Stimulated activated naive CD4-positive, alpha-beta T cell (primary cell): ENCODE measurements around the gene MRI1.

Source experiments
- DNase-seq, 6 experiments: peaks; one replicate each; lab custom pipeline; 2025; lab: John Stamatoyannopoulos, UW

The MRI1 gene

DNA sequence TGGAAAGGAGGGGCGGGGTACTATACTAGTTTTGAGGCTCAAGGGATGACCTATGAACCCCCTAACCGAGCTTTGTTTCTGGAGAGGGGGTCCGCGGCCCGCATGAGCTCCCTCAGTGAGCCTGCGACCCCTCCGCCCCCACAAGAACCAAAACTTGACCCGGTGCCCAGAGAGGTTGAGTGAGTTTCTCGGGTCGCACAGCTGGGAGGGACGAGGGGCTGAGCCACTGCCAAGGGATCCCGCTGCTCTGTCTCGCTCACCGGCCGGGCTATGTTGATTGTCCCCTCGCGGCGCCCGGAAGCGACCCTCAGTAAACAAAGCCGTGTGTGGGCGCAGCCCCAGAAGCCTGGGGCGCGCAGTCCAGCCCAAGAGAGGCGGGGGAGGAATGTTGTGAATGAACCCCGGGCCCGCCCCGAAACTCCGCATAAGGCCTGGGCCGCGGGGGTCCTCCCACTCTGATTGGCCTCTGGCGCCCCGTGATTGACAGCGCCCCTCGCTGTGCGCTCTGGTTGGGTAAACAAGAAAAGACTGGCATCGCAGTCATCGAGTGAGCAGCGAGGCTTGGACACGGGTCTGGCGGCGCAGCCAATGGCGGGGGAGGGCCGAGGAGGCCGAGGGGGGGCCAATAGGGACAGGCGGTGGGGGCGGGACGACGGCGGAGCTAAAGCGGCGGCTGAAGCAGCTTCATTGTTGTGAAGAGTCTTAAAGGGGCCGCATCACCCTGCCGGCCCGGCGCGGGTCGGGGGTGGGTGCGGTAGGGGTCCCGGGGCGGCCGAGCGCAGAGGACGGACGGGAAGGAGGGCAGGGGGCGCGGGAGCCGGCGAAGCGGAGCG is 30.7 kb downstream of the MRI1 start, which contains the start of gene ZSWIM4:
ZSWIM4 (plus strand) TSS at position 687 of the 833 bp plus-strand sequence. CDS start 206 bp downstream, outside the sequence.
- DNase-seq: peak; percentile 67 to 89 (median 78)

DNA sequence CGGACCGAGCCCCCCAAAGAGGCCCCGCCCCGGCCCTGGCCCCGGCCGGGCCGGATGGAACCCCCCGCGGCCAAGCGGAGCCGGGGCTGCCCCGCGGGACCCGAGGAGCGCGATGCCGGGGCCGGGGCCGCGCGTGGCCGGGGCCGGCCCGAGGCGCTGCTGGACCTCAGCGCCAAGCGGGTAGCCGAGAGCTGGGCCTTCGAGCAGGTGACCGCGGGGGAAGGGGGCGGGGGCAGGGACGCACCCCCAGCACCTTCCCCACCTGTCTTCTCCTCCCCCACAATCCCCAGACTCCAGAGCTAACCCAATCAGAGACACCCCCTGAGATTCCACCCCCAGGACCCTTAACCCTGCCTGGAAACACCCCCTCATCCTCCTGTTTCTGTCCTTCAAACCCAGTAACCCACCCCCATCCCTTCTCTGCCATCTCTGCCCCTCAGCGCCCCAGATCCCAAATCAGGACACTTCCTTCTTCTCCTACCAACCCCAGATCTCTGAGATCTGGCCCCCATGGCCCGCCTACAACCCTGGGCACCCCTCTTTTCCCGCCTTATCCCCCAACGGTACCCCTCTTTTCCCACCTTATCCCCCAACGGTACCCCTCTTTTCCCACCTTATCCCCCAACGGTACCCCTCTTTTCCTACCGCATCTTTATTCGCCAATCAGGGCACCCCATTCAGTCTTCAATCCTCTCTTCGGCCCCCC is 31.4 kb downstream of the MRI1 start:
- no peak for DNase-seq

DNA sequence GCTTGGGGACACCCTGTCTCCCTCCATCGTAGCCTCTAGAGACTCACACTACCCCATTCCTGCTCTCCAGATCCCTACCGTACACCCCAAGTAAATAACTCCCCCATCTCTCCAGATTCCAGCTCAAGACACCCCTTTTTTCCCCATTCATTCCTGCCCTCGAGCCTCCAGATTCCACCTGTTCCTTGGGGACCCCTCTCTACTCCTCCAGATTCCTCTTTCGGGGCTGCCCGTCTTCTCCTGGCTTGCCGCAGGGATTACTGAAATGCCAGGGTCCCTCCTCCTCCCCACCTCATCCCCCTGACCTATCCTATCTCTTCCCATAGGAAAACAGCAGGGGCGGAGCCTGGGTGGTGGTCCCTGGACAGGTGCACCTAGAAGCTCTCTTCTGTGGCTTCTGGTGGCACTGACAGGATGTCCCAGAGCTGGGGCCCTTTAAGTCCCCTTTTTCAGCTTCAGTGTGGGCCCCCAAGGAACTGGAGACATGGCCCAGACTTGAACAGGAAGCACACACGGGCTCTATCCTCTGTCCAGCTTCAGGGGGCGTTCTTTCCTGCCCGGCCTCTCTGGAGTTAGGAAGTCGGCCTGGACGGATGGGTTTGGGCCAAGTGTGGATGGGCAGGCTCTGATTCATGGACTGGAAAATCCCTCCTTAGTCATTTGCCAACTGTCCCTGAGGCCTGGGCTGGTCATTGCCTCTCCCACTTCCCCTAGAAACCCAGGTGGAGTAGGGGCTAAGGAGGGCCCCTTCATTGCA is 32.2 kb downstream of the MRI1 start:
- DNase-seq: no peak

DNA sequence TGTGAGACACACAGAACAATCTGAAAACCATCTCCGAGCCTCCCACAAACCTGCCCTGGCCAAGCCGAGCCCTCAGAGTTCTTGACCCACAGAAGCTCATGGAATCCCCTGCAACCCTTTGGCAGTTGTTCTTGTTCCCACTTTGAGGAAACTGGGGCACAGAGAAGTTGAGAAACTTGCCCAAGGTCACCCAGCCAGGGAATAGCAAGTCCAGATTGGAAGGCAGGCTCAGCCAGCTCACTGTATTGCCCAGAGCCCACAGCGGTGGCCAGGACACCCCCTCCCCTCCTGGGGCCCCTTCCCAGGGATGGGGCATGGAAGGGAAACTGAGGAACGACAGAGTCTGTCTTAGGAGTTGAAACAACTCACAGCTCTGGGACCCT is 32.7 kb downstream of the MRI1 start:
- no peak for DNase-seq

DNA sequence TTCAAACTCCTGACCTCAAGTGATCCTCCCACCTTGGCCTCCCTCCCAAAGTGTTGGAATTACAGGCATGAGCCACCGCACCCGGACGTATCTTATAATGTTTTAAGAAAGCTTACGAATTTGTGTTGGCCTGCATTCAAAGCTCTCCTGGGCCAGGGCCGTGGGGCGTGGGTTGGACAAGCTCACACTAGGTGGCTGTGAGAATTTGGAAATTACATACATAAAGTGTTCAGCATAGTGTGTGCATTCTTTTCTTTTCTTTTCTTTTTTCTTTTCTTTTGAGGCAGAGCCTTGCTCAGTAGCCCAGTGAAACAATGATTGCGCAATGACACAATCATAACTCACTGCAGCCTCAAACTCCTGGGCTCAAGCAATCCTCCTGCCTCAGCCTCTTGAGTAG is 33.5 kb downstream of the MRI1 start:
- DNase-seq: no peak

DNA sequence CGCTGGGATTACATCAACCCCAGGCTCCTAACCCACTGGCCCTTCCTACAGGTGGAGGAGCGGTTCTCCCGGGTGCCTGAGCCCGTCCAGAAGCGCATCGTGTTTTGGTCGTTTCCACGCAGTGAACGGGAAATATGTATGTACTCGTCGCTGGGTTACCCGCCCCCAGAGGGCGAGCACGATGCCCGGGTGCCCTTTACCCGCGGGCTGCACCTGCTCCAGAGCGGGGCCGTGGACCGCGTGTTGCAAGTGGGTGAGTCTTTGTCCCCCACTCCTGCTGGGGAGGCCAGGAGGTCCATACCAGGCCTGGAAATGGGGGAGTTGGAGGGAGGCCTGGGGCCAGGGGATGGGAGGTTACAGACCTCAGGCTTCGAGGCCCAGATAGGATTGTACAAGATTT is 35.3 kb downstream of the MRI1 start:
- DNase-seq: no peak

DNA sequence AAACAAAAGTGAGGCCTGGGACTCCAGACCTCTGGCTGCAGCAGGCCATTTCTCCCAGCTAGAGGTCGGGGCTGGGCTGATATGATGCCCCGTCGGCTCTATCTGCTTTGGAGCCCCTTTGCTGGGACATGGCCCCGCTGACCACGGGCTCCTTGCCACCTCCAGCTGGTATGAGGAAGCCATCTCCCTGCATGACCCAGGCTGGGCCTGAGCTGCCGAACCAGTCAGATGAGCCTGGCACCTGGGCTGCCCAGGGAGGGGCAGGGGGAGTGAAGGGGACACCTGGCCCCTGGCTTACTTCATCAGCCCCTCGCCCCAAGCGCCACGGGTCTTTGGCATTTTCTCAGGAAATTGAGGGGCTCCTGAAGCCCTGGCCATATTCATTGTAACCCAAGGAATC is 38.7 kb downstream of the MRI1 start:
- DNase-seq: no peak

DNA sequence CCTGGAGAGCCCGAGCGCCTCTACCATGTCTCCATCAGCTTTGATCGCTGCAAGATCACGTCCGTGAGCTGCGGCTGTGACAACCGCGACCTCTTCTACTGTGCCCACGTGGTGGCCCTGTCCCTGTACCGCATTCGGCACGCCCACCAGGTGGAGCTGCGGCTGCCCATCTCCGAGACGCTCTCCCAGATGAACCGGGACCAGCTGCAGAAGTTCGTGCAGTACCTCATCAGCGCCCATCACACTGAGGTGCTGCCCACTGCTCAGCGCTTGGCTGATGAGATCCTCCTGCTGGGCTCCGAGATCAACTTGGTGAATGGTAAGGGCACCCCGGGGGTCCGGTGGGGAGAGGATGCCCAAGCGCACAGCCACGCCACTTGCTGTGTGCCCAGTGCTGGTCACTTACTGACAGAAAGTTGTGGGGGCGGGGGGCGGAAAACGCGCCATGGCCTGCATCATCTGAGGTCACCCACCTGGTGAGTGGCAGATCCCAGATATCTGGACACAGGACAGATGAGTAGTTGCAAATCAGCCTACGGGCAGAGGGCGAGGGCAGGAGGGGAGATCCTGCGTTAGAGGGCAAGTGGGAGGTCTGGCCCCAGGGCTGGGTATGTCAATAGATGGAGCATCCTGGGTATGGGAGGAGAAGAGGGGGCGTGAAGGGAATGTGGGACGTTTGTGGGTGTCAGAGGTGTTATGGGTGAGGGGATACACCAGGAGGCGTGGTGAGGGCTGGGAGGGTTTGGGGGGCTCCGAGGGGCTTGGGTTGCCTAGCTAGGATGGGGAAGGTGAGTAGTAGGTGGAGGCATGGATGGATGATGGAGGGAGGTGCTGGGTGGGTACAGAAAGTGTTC is 40.7 kb downstream of the MRI1 start:
- no peak for DNase-seq

DNA sequence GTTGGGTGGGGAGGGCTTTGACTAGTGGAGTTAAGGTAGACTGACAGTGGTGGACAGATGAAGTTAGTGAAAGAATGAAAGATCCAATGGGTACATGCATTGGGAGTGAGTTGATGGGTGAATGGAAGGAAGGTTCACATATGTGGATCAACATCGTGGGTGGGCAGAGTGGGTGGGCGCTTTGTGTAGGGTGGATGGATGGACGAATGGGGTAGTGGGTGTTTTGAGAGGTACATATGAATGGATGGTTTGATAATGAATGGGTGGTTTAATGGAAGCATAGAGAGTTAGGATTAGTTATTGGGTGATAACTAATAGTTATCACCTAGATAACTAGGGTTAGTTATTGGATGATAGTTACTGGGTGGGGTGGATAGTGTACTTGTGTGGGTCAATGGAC is 42.4 kb downstream of the MRI1 start:
- no peak for DNase-seq

DNA sequence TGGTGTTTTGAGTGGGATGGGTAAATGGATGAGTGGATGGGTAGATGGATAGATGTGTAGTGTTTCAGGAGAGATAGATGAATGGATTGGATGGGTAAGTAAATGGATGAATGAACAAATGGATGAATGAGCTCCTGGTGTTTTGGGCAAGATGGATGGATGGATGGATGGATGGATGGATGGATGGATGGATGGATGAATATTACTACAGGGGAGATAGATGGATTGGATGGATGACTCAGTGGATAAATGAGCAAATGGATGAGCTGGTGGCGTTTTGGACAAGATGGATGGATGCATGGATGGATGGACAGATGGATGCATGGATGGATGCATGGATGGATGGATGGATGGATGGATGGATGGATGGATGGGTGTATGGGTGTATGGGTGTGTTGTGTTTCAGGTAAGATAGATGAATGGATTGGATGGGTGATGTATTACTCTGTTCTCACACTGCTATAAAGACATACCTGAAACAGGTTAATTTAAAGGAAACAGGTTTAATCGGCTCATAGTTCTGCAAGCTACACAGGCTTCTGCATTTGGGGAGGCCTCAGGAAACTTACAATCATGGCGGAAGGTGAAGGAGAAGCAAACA is 43.2 kb downstream of the MRI1 start:
- no peak for DNase-seq

DNA sequence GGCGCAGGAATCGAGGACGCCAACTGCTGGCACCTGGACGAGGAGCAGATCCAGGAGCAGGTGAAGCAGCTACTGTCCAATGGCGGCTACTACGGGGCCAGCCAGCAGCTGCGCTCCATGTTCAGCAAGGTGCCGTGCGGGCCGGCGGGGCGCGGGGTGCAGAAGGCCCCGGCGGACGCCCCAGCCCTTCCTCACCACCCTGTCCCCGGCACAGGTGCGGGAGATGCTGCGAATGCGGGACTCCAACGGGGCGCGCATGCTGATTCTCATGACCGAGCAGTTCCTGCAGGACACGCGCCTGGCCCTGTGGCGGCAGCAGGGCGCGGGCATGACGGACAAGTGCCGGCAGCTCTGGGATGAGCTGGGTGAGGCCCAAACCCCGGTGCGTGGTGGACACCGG is 44.5 kb downstream of the MRI1 start:
- DNase-seq: no peak

DNA sequence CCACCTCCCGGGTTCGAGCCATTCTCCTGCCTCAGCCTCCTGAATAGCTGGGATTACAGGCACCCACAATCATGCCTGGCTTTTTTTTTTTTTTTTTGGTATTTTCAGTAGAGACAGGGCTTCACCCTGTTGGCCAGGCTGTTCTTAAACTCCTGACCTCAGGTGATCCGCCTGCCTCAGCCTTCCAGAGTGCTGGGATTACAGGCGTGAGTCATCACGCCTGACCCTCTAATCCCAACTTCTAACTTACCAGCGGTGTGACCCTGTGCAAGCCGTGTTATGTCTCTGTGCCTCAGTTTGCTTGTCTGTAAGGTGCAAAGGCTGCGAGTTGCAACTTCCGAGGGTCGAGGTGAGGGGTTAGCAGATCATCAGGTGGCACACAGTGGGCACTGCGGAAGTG is 48.2 kb downstream of the MRI1 start:
- no peak for DNase-seq

DNA sequence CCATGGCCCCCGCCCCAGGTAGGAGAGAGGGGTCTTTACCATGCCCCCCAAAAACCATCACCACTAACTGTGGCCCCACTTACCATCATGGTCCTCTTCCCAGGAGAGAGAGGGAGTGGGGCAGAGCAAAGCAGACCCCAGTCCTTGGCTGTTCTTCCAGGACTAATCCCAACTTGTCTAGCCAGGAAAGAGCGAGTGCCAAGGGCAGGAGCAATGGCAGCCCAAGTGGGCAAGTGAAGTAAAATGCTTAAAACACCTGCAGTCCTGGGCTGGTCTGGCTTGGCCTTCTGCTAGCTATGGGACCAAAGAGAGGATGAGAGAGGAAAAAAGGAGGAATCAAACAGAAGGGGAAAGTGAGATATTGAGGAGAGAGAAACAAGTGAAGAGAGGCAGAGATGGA is 48.8 kb downstream of the MRI1 start:
- no peak for DNase-seq

DNA sequence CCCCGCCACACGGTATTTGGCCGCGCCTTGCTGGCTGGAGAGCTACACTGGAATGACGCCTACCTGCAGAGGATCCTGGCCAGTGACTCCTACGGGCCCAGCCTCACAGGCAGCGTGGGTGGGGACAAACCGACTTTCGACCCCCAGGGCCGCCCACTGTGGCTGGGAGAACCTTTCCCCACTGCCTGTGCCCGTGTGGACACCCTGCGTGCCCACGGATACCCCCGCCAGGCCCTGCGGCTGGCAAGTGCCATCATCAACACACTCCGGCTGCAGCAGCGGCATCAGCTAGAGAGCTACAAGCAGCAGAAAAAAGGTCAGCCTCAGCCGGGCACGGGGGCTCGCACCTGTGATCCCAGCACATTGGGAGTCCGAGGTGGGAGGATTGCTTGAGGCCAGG is 50.2 kb downstream of the MRI1 start:
- no peak for DNase-seq

DNA sequence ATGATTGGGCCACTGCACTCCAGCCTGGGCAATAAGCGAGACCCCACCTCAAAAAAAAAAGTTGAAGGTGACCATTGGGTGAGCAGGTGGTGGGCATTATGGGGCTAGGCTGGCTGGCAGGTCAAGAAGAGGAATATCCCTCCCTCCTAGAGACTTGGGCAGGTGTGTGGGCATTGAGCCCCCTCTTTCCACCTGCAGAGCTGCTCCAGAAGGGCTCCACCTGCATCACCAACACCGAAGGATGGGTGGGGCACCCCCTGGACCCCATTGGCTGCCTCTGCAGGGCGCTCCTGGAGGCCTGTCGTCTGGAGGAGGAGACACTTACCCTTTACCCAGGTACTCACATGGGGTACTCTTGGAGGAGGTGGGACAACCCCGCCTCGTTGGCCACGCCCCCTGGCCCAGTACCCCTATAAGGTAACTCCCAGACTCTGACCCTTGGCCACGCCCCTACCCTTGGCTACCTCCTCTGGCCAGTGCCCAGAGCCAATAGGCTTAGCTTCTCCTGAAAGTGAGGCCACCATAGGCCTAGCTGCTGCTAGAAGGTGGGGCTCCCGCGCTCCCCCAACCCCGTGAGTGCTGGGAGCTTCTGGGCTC is 52.8 kb downstream of the MRI1 start:
- DNase-seq: peak in 1 of 6 experiments; percentile 47

DNA sequence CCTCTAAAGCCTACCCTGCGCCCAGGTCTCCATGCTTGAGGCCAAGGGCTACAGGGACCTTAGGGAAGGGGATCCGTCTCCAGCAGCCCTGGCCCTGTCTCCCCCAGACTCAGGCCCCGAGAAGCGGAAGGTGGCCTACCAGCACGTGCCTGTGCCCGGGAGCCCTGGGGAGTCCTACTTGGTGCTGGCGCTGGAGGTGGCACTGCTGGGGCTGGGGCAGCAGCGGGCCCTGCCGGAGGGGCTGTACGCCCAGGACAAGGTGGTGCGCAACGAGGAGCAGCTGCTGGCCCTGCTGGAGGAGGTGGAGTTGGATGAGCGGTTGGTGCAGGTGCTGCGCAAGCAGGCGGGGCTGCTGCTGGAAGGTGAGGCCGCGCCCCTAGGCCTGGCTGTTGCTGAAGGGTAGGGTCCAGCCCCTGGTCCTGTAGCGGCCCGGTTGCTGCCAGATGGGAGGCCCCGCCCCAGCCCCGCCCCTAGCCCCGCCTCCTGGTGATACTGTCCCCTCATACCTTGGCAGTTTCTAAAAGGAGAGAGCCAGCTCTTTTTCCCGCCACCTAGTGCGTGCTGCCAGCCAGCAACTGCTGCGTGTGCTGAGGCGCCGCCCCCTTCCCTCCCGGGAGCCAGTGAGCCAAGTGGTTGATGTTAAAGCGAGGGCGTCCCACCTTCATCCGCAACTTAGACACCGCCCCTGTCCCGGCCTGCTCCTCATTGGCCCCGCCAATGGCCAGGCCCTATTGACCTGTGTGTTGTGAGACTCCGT is 53.5 kb downstream of the MRI1 start:
- DNase-seq: peak in 2 of 6 experiments; percentile 39 to 55

DNA sequence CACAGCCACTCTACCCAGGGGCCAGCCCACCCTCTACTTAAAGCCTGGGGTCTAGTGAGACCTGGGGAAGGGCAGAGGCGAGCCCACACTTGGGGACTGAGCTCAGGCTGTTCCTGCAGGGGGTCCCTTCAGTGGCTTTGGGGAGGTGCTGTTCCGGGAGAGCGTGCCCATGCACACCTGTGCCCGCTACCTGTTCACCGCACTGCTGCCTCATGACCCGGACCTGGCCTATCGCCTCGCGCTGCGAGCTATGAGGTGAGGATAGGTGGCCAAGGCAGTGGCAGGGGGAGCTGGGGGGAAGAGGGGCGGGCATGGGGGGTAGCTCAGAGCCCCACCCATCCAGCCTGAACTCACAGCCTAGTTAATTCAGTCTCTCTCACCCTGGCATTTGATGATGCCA is 54.9 kb downstream of the MRI1 start:
- no peak for DNase-seq

DNA sequence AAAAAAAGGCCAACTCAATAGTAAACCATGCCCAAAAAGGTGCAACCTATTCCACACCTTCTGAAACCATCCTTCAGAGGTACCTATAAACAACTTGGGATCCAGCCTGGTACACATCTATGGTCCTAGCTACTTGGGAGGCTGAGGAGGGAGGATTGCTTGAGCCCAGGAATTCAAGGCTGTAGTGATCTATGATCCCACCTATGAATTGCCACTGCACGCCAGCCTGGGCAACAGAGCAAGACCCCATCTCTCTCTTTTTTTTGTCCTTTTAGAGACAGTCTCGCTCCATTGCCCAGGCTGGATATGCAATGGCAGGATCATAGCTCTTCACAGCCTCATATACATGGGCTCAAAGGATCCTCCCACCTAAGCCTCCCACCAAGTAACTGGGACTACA is 57.0 kb downstream of the MRI1 start:
- no peak for DNase-seq

DNA sequence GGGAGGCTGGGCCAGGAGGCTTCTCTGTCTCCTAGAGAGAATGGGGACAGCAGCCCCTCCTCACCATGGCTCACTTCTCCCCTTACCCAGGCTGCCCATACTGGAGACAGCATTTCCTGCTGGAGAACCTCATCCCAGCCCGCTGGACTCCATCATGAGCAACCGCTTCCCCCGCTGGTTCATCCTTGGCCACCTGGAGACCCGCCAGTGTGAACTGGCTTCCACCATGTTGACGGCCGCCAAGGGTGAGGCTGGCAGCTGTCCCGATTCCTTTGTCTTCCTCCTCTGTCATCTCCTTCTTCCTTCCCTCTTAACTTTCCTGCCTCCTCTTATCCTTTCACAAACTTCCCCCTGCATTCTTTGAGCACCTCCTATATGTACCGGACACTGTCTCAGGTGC is 58.9 kb downstream of the MRI1 start:
- DNase-seq: no peak
